NOMO-1 (cell line): Measurements from ENCODE around the gene CTSD.

Source experiments
- DNase-seq, 2 experiments: peaks; one replicate each; lab custom pipeline; 2025; ENCODE audit not compliant: unreplicated experiment in 2 of 2; lab: John Stamatoyannopoulos, UW

CTSD gene

GRCh38 chr11:1756791-1757771 lies 6.6 kb downstream of the CTSD start:
- no peak for DNase-seq

GRCh38 chr11:1755692-1756561 lies 7.8 kb downstream of the CTSD start:
- no peak for DNase-seq

GRCh38 chr11:1755344-1755691 lies 8.4 kb downstream of the CTSD start:
- DNase-seq, result no peak

GRCh38 chr11:1754376-1755150 lies 9.2 kb downstream of the CTSD start:
- no peak for DNase-seq

- DNase-seq, result no peak
Measured at GRCh38 chr11:1753929-1754305, 9.8 kb downstream of the CTSD start.

- DNase-seq, result no peak
Measured at GRCh38 chr11:1753229-1753928, 10.3 kb downstream of the CTSD start.

GRCh38 chr11:1752907-1753228 lies 10.9 kb downstream of the CTSD start:
- no peak for DNase-seq

- no peak for DNase-seq
Measured at GRCh38 chr11:1751999-1752906, 11.5 kb downstream of the CTSD start.

- DNase-seq, result no peak
Measured at GRCh38 chr11:1751531-1751921, 12.2 kb downstream of the CTSD start.

GRCh38 chr11:1750840-1751530 lies 12.7 kb downstream of the CTSD start:
- DNase-seq, result no peak

GRCh38 chr11:1750481-1750839 lies 13.3 kb downstream of the CTSD start, which contains the start of gene IFITM10:
Gene IFITM10, minus strand, starts transcription at chr11:1750595. Its CDS starts 153 bp downstream, at chr11:1750442.
- DNase-seq, result no peak

- DNase-seq, result no peak
Measured at GRCh38 chr11:1749395-1750351, 14.1 kb downstream of the CTSD start.

- no peak for DNase-seq
Measured at GRCh38 chr11:1748636-1749394, 14.9 kb downstream of the CTSD start.

- DNase-seq, result no peak
Measured at GRCh38 chr11:1747753-1748635, 15.7 kb downstream of the CTSD start.

- DNase-seq, result no peak
Measured at GRCh38 chr11:1746956-1747752, 16.6 kb downstream of the CTSD start.
